Testis (tissue), 2 donors: ENCODE measurements around the gene RXRG.

Source experiments
- POLR2A ChIP-seq: fragments of 450-650 bp; IDR thresholded peaks from one replicate; pipeline ENCODE4 v1.6.1; 2017; ENCODE audit warnings: antibody characterized with exemption, mild to moderate bottlenecking, moderate library complexity
- TF ChIP-seq, protein P1 (sequence below), 3 experiments: fragments of 450-650 bp in 2 of 3; fragments of 200-600 bp in 1 of 3; sonication (generic) in 1 of 3; IDR thresholded peaks; one replicate each; pipeline ENCODE4 v1.5.1; 2016 to 2019; ENCODE audit warnings: antibody characterized with exemption in 3 of 3, mild to moderate bottlenecking in 2 of 3, moderate library complexity in 1 of 3

DNA sequence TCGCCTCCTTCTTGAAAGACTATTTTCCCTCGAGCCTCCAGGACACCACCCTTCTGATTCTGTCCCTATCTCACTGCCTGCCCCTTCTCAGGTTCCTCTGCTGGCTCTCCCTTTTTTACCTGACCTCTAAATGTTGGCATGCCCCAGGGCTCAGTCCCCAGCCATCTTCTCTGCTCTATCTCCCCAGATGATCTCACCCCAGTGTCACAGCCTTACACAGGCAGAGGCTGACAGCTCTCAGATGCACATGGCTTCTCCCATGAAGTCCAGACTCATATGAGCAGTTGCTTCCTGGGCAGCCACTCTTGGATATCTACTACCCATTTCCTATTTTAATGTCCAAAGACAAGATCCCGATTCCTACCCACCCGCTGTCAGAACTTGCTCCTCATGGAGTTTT, 37.5 kb downstream of the RXRG start:
- no peak for TF ChIP-seq POLR2A
- TF ChIP-seq, protein P1, sequence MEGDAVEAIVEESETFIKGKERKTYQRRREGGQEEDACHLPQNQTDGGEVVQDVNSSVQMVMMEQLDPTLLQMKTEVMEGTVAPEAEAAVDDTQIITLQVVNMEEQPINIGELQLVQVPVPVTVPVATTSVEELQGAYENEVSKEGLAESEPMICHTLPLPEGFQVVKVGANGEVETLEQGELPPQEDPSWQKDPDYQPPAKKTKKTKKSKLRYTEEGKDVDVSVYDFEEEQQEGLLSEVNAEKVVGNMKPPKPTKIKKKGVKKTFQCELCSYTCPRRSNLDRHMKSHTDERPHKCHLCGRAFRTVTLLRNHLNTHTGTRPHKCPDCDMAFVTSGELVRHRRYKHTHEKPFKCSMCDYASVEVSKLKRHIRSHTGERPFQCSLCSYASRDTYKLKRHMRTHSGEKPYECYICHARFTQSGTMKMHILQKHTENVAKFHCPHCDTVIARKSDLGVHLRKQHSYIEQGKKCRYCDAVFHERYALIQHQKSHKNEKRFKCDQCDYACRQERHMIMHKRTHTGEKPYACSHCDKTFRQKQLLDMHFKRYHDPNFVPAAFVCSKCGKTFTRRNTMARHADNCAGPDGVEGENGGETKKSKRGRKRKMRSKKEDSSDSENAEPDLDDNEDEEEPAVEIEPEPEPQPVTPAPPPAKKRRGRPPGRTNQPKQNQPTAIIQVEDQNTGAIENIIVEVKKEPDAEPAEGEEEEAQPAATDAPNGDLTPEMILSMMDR (IDR thresholded peaks at IDR 0.05), result no peak
